HepG2 (cell line): ENCODE measurements around the gene GDF2. TPM values are rescaled to one million over a fixed set of nuclear protein-coding genes. Genes with fewer than 3 reads are reported as not detected.
A peak's percentile ranks its signal among the peaks of the same experiment; 100 is the strongest.

Experiments used
- ATAC-seq: fragments of 200-7000 bp; cut with Tn5 transposase; 3 replicates; pipeline ENCODE4 v1.9.1; 2020; ENCODE audit warnings: mild to moderate bottlenecking, moderate library complexity
- BruUV-seq: library from RNA; stranded (reverse); fragments of 400-500 nt; replicated peaks from 2 replicates; lab custom pipeline; 2021; lab: Mats Ljungman, UMichigan
- CTCF ChIA-PET: fragments of 300-600 bp; formaldehyde crosslinking; extraction: SDS; loops from one replicate; lab custom pipeline; 2021; ENCODE audit warnings: low total read pairs, inconsistent platforms, low intra/inter-chr PET ratio; lab: Yijun Ruan, JAX
- POLR2A ChIA-PET: fragments of 350-600 bp; sonication (Branson Sonifier 250); formaldehyde crosslinking; loops from one replicate; lab custom pipeline; 2020; ENCODE audit warnings: antibody characterized with exemption, inconsistent platforms; lab: Yijun Ruan, JAX
- DNase-seq: peaks from one replicate; pipeline ENCODE4 v3.0.0-alpha.2; 2015; ENCODE audit warnings: low spot score
- FAIRE-seq: peaks from 3 replicates; lab custom pipeline; 2011; peaks lifted over from hg19 to GRCh38; lab: Jason Lieb, UNC
- H2AFZ ChIP-seq: one replicate; pipeline ENCODE4 v1.6.1; 2011; ENCODE audit warnings: low read length, inconsistent platforms
- H3K27ac ChIP-seq: fragments of 300-600 bp; 3 replicates; pipeline ENCODE4 v1.8.0; 2011; ENCODE audit warnings: mixed run types, mild to moderate bottlenecking, mixed read lengths, low read length, inconsistent platforms; ENCODE audit not compliant: insufficient read depth; ENCODE audit errors: extremely low read length
- H3K27me3 ChIP-seq, 2 experiments: fragments of 200-600 bp in 1 of 2; 2 replicates in 1 of 2; 3 replicates in 1 of 2; pipeline versions ENCODE4 v1.6.0 to v1.8.0; 2011; ENCODE audit warnings: low read length in 2 of 2, mild to moderate bottlenecking in 2 of 2, moderate library complexity in 2 of 2, inconsistent platforms in 1 of 2; ENCODE audit not compliant: insufficient read depth in 2 of 2, control insufficient read depth in 1 of 2
- H3K36me3 ChIP-seq, 2 experiments: fragments of 200-600 bp in 1 of 2; replicated peaks in 1 of 2; 2 replicates in 1 of 2; 3 replicates in 1 of 2; pipeline versions ENCODE4 v1.5.1 to v1.8.0; 2011; ENCODE audit warnings: low read length in 2 of 2, inconsistent platforms in 1 of 2; ENCODE audit not compliant: insufficient read depth in 2 of 2, control insufficient read depth in 1 of 2
- H3K4me1 ChIP-seq: 2 replicates; pipeline ENCODE4 v1.5.1; 2012; ENCODE audit warnings: low read length, inconsistent platforms; ENCODE audit not compliant: insufficient read depth
- H3K4me2 ChIP-seq: 2 replicates; pipeline ENCODE4 v1.6.0; 2011; ENCODE audit warnings: low read depth, low read length, inconsistent platforms
- H3K4me3 ChIP-seq, 3 experiments: fragments of 200-600 bp in 1 of 3; sonication (generic), shearing (Covaris generic) in 1 of 3; replicated peaks in 1 of 3; 2 replicates each; pipeline ENCODE4 v1.5.1; 2011 to 2016; ENCODE audit warnings: low read length in 3 of 3, inconsistent platforms in 2 of 3, low read depth in 2 of 3, mild to moderate bottlenecking in 2 of 3, control low read depth in 1 of 3, mixed read lengths in 1 of 3; ENCODE audit not compliant: insufficient read depth in 1 of 3
- H3K79me2 ChIP-seq: one replicate; pipeline ENCODE4 v1.6.1; 2011; ENCODE audit warnings: low read length, inconsistent platforms; ENCODE audit not compliant: insufficient read depth
- H3K9ac ChIP-seq: 2 replicates; pipeline ENCODE4 v1.6.0; 2011; ENCODE audit warnings: mild to moderate bottlenecking, low read depth, low read length, inconsistent platforms; ENCODE audit not compliant: insufficient read depth
- H3K9me3 ChIP-seq: 2 replicates; pipeline ENCODE4 v1.5.1; 2012; ENCODE audit warnings: mild to moderate bottlenecking, low read length
- H4K20me1 ChIP-seq: 2 replicates; pipeline ENCODE4 v1.6.0; 2011; ENCODE audit warnings: inconsistent platforms, mild to moderate bottlenecking, low read length, moderate library complexity; ENCODE audit not compliant: insufficient read depth
- GABPA ChIP-seq, 2 experiments: IDR thresholded peaks; 2 replicates each; pipeline ENCODE4 v1.6.1; 2011 to 2016; ENCODE audit warnings: low read depth in 2 of 2, low read length in 1 of 2, missing biosample characterization in 1 of 2, missing genetic modification characterization in 1 of 2
- KDM4B ChIP-seq: sonication (generic); formaldehyde crosslinking; IDR thresholded peaks from 2 replicates; pipeline ENCODE4 v1.4.0; 2020; ENCODE audit warnings: missing genetic modification reagents
- NBN ChIP-seq: fragments of 450-650 bp; conservative IDR thresholded peaks from 2 replicates; pipeline ENCODE4 v1.6.1; 2017
- NRL ChIP-seq: sonication (generic); formaldehyde crosslinking; IDR thresholded peaks from 2 replicates; pipeline ENCODE4 v1.5.0; 2020; ENCODE audit warnings: missing genetic modification reagents, mild to moderate bottlenecking, moderate library complexity, borderline replicate concordance
- PRMT3 ChIP-seq: sonication (generic); formaldehyde crosslinking; IDR thresholded peaks from 2 replicates; pipeline ENCODE4 v1.8.1; 2022; ENCODE audit warnings: low read depth, mild to moderate bottlenecking, moderate library complexity, missing genetic modification reagents, borderline replicate concordance
- ZMAT3 ChIP-seq: sonication (generic); formaldehyde crosslinking; conservative IDR thresholded peaks from 2 replicates; pipeline ENCODE4 v1.7.0; 2021; ENCODE audit warnings: missing genetic modification reagents
- ZNF615 ChIP-seq: sonication (generic); formaldehyde crosslinking; IDR thresholded peaks from 2 replicates; pipeline ENCODE4 v1.5.0; 2020; ENCODE audit warnings: mild to moderate bottlenecking, missing genetic modification reagents, borderline replicate concordance
- ZNF883 ChIP-seq: sonication (generic); formaldehyde crosslinking; IDR thresholded peaks from 2 replicates; pipeline ENCODE4 v1.5.1; 2020; ENCODE audit warnings: mild to moderate bottlenecking, missing genetic modification reagents; ENCODE audit errors: not compliant biosample characterization
- WGBS: methylation state at CpG from one replicate; pipeline ENCODE4 v1.1.6; 2017; ENCODE audit warnings: low lambda C conversion rate; 5-methylcytosine and 5-hydroxymethylcytosine counted together
- in situ Hi-C: cut with HindIII; loops from 2 replicates; pipeline ENCODE4 v1.10.0; 2017; ENCODE audit warnings: low pct_unique_long_range_greater_than_20kb; ENCODE audit not compliant: extremely low pct_ligation_motif_present
- intact Hi-C: fragments of 100-400 bp; cut with micrococcal nuclease; formaldehyde crosslinking; loops from one replicate; pipeline ENCODE4 v1.10.0; 2022; ENCODE audit not compliant: unreplicated experiment
- polyA plus RNA-seq, 8 experiments: library from polyadenylated mRNA; depleted of rRNA in 3 of 8; stranded (reverse) in 7 of 8; unstranded in 1 of 8; fragments of >200 nt; fragmentation: Illumina TruSeq in 4 of 8; extraction: Trizol in 4 of 8; gene quantifications; 2 replicates each; pipeline versions ENCODE4 v1.2.1 to v1.2.3, GENCODE V29; 2011 to 2016; ENCODE audit warnings: low read depth in 4 of 8, missing spikeins in 1 of 8, mixed read lengths in 1 of 8; ENCODE audit not compliant: insufficient read depth in 1 of 8
- total RNA-seq, 5 experiments: library from RNA; depleted of rRNA; stranded (reverse); fragments of >200 nt; fragmentation: Illumina TruSeq; extraction: Trizol; gene quantifications; 2 replicates each; pipeline ENCODE4 v1.2.3, GENCODE V29; 2016; ENCODE audit warnings: low read depth in 1 of 5
- TF ChIP-seq, protein P1 (sequence below): sonication (generic); formaldehyde crosslinking; IDR thresholded peaks from 2 replicates; pipeline ENCODE4 v1.5.0; 2020; ENCODE audit warnings: mild to moderate bottlenecking, missing genetic modification reagents, moderate library complexity
- TF ChIP-seq, protein P2 (sequence below): IDR thresholded peaks from 2 replicates; pipeline ENCODE4 v1.6.1; 2016

Gene GDF2
- total and polyA plus RNA-seq, 2 of the 13 experiments (the other 11 are each of a cell fraction or from before 2014, with no cell fraction given): not detected

DNA sequence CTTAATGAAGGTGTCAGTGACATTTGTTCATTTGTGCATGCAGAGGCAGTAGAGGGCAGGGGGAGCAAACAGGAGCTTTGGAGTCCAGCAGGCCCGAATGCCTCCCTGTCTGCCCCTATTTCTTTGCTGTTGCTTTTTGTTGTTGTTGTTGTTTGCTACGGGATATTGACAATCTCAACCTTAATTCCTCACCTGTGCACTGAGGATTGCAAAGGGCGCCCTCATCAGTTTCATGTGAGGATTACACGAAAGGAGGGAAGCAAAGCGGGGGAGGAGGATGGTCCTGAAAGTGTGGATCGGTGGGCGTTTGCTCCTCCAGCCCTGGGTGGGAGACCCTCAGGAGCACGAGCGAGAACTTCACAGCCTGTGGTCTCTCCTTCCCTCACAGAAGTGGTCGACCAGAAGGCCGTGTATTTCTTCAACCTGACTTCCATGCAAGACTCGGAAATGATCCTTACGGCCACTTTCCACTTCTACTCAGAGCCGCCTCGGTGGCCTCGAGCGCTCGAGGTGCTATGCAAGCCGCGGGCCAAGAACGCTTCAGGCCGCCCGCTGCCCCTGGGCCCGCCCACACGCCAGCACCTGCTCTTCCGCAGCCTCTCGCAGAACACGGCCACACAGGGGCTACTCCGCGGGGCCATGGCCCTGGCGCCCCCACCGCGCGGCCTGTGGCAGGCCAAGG is 12.7 kb upstream of the GDF2 start:
- no peaks in the 10 kb centered on the region for H3K79me2 ChIP-seq
- no peaks in the 10 kb centered on the region for H3K9me3 ChIP-seq
- no peaks in the 10 kb centered on the region for H3K4me1 ChIP-seq
- TF ChIP-seq, protein P1, sequence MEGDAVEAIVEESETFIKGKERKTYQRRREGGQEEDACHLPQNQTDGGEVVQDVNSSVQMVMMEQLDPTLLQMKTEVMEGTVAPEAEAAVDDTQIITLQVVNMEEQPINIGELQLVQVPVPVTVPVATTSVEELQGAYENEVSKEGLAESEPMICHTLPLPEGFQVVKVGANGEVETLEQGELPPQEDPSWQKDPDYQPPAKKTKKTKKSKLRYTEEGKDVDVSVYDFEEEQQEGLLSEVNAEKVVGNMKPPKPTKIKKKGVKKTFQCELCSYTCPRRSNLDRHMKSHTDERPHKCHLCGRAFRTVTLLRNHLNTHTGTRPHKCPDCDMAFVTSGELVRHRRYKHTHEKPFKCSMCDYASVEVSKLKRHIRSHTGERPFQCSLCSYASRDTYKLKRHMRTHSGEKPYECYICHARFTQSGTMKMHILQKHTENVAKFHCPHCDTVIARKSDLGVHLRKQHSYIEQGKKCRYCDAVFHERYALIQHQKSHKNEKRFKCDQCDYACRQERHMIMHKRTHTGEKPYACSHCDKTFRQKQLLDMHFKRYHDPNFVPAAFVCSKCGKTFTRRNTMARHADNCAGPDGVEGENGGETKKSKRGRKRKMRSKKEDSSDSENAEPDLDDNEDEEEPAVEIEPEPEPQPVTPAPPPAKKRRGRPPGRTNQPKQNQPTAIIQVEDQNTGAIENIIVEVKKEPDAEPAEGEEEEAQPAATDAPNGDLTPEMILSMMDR: peak; percentile 24; the same call in 1 of the 2 replicates
- no peak for TF ChIP-seq ZNF615 (CRISPR knock-in tag)
- TF ChIP-seq NBN: no peak
- no peak for TF ChIP-seq NRL (CRISPR knock-in tag)
- DNase-seq: no peak
- no peak overlapping the region for H3K9ac ChIP-seq
- H3K27me3 ChIP-seq: peaks cover 4 to 15% of the 10 kb centered on the region in 2 experiments; a peak in 3 of 5 replicates
- H4K20me1 ChIP-seq: no peaks in the 10 kb centered on the region
- no peak overlapping the region for H3K4me2 ChIP-seq
- intact Hi-C loops: loop anchor here (5.0 kb wide), 1 partner anchor 262 kb away; no protein-coding TSS in a partner anchor
- no peak for FAIRE-seq
- H3K36me3 ChIP-seq: no peaks in the 10 kb centered on the region
- in situ Hi-C loops: loop anchor here (10.0 kb wide), 1 partner anchor 285 kb away; no protein-coding TSS in a partner anchor
- H3K27ac ChIP-seq: no peak overlapping the region
- POLR2A ChIA-PET: no interaction called here
- ATAC-seq: no peak
- H3K4me3 ChIP-seq: no peak overlapping the region
- CTCF ChIA-PET: interaction anchor here (1.6 kb wide), 1 partner anchor 285 kb away, joined by 3 read pairs; no protein-coding TSS in a partner anchor
- WGBS: 27% methylated on average over 9 of the region's 34 CpGs
- H2AFZ ChIP-seq: no peak overlapping the region
- no TSS peak for BruUV-seq

DNA sequence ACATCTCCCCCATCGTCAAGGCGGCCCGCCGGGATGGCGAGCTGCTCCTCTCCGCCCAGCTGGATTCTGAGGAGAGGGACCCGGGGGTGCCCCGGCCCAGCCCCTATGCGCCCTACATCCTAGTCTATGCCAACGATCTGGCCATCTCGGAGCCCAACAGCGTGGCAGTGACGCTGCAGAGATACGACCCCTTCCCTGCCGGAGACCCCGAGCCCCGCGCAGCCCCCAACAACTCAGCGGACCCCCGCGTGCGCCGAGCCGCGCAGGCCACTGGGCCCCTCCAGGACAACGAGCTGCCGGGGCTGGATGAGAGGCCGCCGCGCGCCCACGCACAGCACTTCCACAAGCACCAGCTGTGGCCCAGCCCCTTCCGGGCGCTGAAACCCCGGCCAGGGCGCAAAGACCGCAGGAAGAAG is 12.2 kb upstream of the GDF2 start:
- H3K27ac ChIP-seq: no peak overlapping the region
- 64% methylated on average over 10 of the region's 37 CpGs for WGBS
- ATAC-seq (no peak), FAIRE-seq (no peak), DNase-seq (no peak)
- no TSS peak for BruUV-seq
- no peaks in the 10 kb centered on the region for H3K79me2 ChIP-seq
- no peaks in the 10 kb centered on the region for H4K20me1 ChIP-seq
- no peak overlapping the region for H3K4me3 ChIP-seq
- ChIA-PET CTCF (interaction anchor here (1.6 kb wide), 1 partner anchor 285 kb away, joined by 3 read pairs; no protein-coding TSS in a partner anchor), POLR2A (no interaction called here)
- TF ChIP-seq GABPA (IDR thresholded peaks at IDR 0.05; ENCODE audit: low read depth, low read length) (no peak), GABPA (CRISPR knock-in tag; IDR thresholded peaks at IDR 0.05; ENCODE audit: low read depth) (no peak), ZNF883 (CRISPR knock-in tag) (no peak), ZMAT3 (no peak), PRMT3 (no peak), KDM4B (CRISPR knock-in tag) (no peak)
- TF ChIP-seq, protein P2, sequence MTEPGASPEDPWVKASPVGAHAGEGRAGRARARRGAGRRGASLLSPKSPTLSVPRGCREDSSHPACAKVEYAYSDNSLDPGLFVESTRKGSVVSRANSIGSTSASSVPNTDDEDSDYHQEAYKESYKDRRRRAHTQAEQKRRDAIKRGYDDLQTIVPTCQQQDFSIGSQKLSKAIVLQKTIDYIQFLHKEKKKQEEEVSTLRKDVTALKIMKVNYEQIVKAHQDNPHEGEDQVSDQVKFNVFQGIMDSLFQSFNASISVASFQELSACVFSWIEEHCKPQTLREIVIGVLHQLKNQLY: no peak
- H3K27me3 ChIP-seq: peaks cover 4 to 15% of the 10 kb centered on the region in 2 experiments; a peak in 3 of 5 replicates
- intact Hi-C loops (loop anchor here (5.0 kb wide), 1 partner anchor 263 kb away; no protein-coding TSS in a partner anchor), in situ Hi-C loops (no loop called here)
- H2AFZ ChIP-seq: no peak overlapping the region
- no peaks in the 10 kb centered on the region for H3K36me3 ChIP-seq
- H3K9ac ChIP-seq: no peak overlapping the region
- no peak overlapping the region for H3K4me2 ChIP-seq
- H3K9me3 ChIP-seq: no peaks in the 10 kb centered on the region
- H3K4me1 ChIP-seq: no peaks in the 10 kb centered on the region
